Measurements from ENCODE around the gene CYP4F3.
"Not testable (repeated sequence)": the region's sequence is repeated elsewhere in the genome, so short reads cannot be mapped to it uniquely, and the experiment has no call there.

Gene CYP4F3

GRCh38 chr19:15642807-15643206, 2.1 kb downstream of the CYP4F3 start:
- Histone ChIP-seq H3K36me3 (ENCODE audit: control insufficient read depth in 1 of 2, insufficient read depth in 2 of 2, low read length in 2 of 2) (no peaks in the 10 kb centered on the region), H3K9ac (ENCODE audit: low read depth in 1 of 2, low read length in 2 of 2) (no peak overlapping the region), H3K4me3 (ENCODE audit: low read depth in 1 of 2, low read length in 2 of 2) (no peak overlapping the region), H3K4me1 (ENCODE audit: control insufficient read depth in 1 of 2, insufficient read depth in 2 of 2, low read length in 2 of 2) (peaks cover 31 to 33% of the 10 kb centered on the region in 2 donors), H3K27me3 (ENCODE audit: control insufficient read depth in 1 of 2, insufficient read depth in 2 of 2, low read length in 2 of 2) (no peaks in the 10 kb centered on the region), H3K27ac (ENCODE audit: low read depth, low read length) (no peak overlapping the region), H3K9me3 (ENCODE audit: control insufficient read depth in 1 of 2, low read length in 2 of 2) (peaks cover 0 to 3% of the 10 kb centered on the region in 2 donors)

GRCh38 chr19:15643387-15643786, 2.7 kb downstream of the CYP4F3 start:
- H3K4me3 ChIP-seq (ENCODE audit: low read depth in 1 of 2, low read length in 2 of 2): no peak overlapping the region
- no peak overlapping the region for H3K9ac ChIP-seq (ENCODE audit: low read depth in 1 of 2, low read length in 2 of 2)
- H3K9me3 ChIP-seq (ENCODE audit: control insufficient read depth in 1 of 2, low read length in 2 of 2): peaks cover 0 to 3% of the 10 kb centered on the region in 2 donors
- no peak overlapping the region for H3K27ac ChIP-seq (ENCODE audit: low read depth, low read length)
- H3K27me3 ChIP-seq (ENCODE audit: control insufficient read depth in 1 of 2, insufficient read depth in 2 of 2, low read length in 2 of 2): no peaks in the 10 kb centered on the region
- H3K4me1 ChIP-seq (ENCODE audit: control insufficient read depth in 1 of 2, insufficient read depth in 2 of 2, low read length in 2 of 2): peaks cover 31 to 33% of the 10 kb centered on the region in 2 donors
- no peaks in the 10 kb centered on the region for H3K36me3 ChIP-seq (ENCODE audit: control insufficient read depth in 1 of 2, insufficient read depth in 2 of 2, low read length in 2 of 2)

GRCh38 chr19:15644066-15644741, 3.5 kb downstream of the CYP4F3 start:
- no peak overlapping the region for H3K4me3 ChIP-seq (ENCODE audit: low read depth in 1 of 2, low read length in 2 of 2)
- no peak overlapping the region for H3K9ac ChIP-seq (ENCODE audit: low read depth in 1 of 2, low read length in 2 of 2)
- H3K4me1 ChIP-seq (ENCODE audit: control insufficient read depth in 1 of 2, insufficient read depth in 2 of 2, low read length in 2 of 2): peaks cover 31 to 32% of the 10 kb centered on the region in 2 donors

DNA sequence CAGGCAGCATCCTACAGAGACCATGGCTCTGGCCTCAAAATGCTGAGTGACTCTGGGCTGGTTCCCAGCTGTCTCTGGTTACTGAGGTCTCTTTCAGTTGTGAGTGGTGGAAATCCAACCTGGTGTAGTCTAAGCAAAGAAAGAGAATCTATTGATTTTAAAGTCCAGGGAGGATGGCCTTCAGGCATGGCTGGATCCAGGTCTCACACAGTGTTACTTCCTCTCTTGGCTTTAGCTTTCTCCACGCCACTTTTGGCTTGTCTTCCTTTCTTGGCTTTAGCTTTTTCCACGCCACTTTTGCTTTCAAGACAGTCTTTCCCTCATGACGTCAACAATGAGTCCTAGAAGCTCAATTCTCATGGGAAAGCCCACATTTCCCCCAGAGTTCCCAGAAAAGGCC, 4.1 kb downstream of the CYP4F3 start:
- Histone ChIP-seq H3K27ac (ENCODE audit: low read depth, low read length) (no peak overlapping the region), H3K4me3 (ENCODE audit: low read depth in 1 of 2, low read length in 2 of 2) (no peak overlapping the region), H3K36me3 (ENCODE audit: control insufficient read depth in 1 of 2, insufficient read depth in 2 of 2, low read length in 2 of 2) (no peaks in the 10 kb centered on the region)

More at GRCh38 chr19:15644066-15644741, 3.5 kb downstream of the CYP4F3 start:
- Histone ChIP-seq H3K9me3 (ENCODE audit: control insufficient read depth in 1 of 2, low read length in 2 of 2) (peaks cover 0 to 3% of the 10 kb centered on the region in 2 donors), H3K36me3 (ENCODE audit: control insufficient read depth in 1 of 2, insufficient read depth in 2 of 2, low read length in 2 of 2) (no peaks in the 10 kb centered on the region), H3K27ac (ENCODE audit: low read depth, low read length) (no peak overlapping the region), H3K27me3 (ENCODE audit: control insufficient read depth in 1 of 2, insufficient read depth in 2 of 2, low read length in 2 of 2) (no peaks in the 10 kb centered on the region)

GRCh38 chr19:15649526-15649925, 8.8 kb downstream of the CYP4F3 start:
- no peak overlapping the region for H3K9ac ChIP-seq (ENCODE audit: low read depth in 1 of 2, low read length in 2 of 2)
- H3K9me3 ChIP-seq (ENCODE audit: control insufficient read depth in 1 of 2, low read length in 2 of 2): peaks cover 0 to 3% of the 10 kb centered on the region in 2 donors
- H3K4me1 ChIP-seq (ENCODE audit: control insufficient read depth in 1 of 2, insufficient read depth in 2 of 2, low read length in 2 of 2): no peaks in the 10 kb centered on the region
- H3K36me3 ChIP-seq (ENCODE audit: control insufficient read depth in 1 of 2, insufficient read depth in 2 of 2, low read length in 2 of 2): no peaks in the 10 kb centered on the region
- no peak overlapping the region for H3K27ac ChIP-seq (ENCODE audit: low read depth, low read length)
- H3K27me3 ChIP-seq (ENCODE audit: control insufficient read depth in 1 of 2, insufficient read depth in 2 of 2, low read length in 2 of 2): no peaks in the 10 kb centered on the region
- no peak overlapping the region for H3K4me3 ChIP-seq (ENCODE audit: low read depth in 1 of 2, low read length in 2 of 2)

More for the DNA sequence above, 4.1 kb downstream of the CYP4F3 start:
- Histone ChIP-seq H3K27me3 (ENCODE audit: control insufficient read depth in 1 of 2, insufficient read depth in 2 of 2, low read length in 2 of 2) (no peaks in the 10 kb centered on the region), H3K9me3 (ENCODE audit: control insufficient read depth in 1 of 2, low read length in 2 of 2) (peaks cover 0 to 3% of the 10 kb centered on the region in 2 donors), H3K9ac (ENCODE audit: low read depth in 1 of 2, low read length in 2 of 2) (no peak overlapping the region), H3K4me1 (ENCODE audit: control insufficient read depth in 1 of 2, insufficient read depth in 2 of 2, low read length in 2 of 2) (peaks cover 25 to 26% of the 10 kb centered on the region in 2 donors)

GRCh38 chr19:15650123-15650522, 9.4 kb downstream of the CYP4F3 start:
- H3K27ac ChIP-seq (ENCODE audit: low read depth, low read length): not testable (repeated sequence)

GRCh38 chr19:15651791-15652190, 11.1 kb downstream of the CYP4F3 start:
- Histone ChIP-seq H3K9me3 (ENCODE audit: control insufficient read depth in 1 of 2, low read length in 2 of 2) (peaks cover 0 to 3% of the 10 kb centered on the region in 2 donors), H3K4me3 (ENCODE audit: low read depth in 1 of 2, low read length in 2 of 2) (no peak overlapping the region), H3K27ac (ENCODE audit: low read depth, low read length) (no peak overlapping the region), H3K9ac (ENCODE audit: low read depth in 1 of 2, low read length in 2 of 2) (no peak overlapping the region), H3K27me3 (ENCODE audit: control insufficient read depth in 1 of 2, insufficient read depth in 2 of 2, low read length in 2 of 2) (no peaks in the 10 kb centered on the region), H3K36me3 (ENCODE audit: control insufficient read depth in 1 of 2, insufficient read depth in 2 of 2, low read length in 2 of 2) (no peaks in the 10 kb centered on the region), H3K4me1 (ENCODE audit: control insufficient read depth in 1 of 2, insufficient read depth in 2 of 2, low read length in 2 of 2) (no peaks in the 10 kb centered on the region)

More at GRCh38 chr19:15650123-15650522, 9.4 kb downstream of the CYP4F3 start:
- H3K36me3 ChIP-seq (ENCODE audit: control insufficient read depth in 1 of 2, insufficient read depth in 2 of 2, low read length in 2 of 2); H3K9ac ChIP-seq (ENCODE audit: low read depth in 1 of 2, low read length in 2 of 2); H3K27me3 ChIP-seq (ENCODE audit: control insufficient read depth in 1 of 2, insufficient read depth in 2 of 2, low read length in 2 of 2); H3K4me1 ChIP-seq (ENCODE audit: control insufficient read depth in 1 of 2, insufficient read depth in 2 of 2, low read length in 2 of 2); H3K4me3 ChIP-seq (ENCODE audit: low read depth in 1 of 2, low read length in 2 of 2); H3K9me3 ChIP-seq (ENCODE audit: control insufficient read depth in 1 of 2, low read length in 2 of 2): not testable (repeated sequence)

DNA sequence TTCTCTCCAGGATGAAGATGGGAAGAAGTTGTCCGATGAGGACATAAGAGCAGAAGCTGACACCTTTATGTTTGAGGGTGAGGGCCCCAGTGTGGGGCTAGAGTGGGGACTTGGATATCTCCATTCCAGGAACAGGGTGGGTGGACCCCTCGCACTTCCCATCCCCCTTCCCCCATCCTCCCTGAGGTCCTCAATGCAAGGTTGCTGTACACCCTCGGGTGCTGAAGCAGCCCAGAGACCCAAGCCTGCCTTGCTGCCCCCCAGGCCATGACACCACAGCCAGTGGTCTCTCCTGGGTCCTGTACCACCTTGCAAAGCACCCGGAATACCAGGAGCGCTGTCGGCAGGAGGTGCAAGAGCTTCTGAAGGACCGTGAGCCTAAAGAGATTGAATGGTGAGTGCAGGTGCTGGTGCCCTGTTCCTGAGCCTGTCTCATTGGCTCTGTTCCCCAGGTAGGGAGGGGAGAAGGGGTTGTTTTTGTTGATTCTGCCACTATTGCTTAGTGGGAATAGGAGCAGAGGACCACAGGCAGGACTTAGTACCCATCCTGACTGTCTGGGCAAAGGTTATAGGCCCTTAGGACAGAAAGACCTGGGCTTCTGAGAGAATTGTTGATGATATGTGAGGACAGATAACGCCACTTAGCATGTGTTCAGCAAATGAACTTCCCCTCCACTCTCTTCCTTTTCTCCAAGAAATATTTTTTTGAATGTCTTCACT, 12.0 kb downstream of the CYP4F3 start:
- Histone ChIP-seq H3K27me3 (ENCODE audit: control insufficient read depth in 1 of 2, insufficient read depth in 2 of 2, low read length in 2 of 2) (no peaks in the 10 kb centered on the region), H3K27ac (ENCODE audit: low read depth, low read length) (no peak overlapping the region), H3K9me3 (ENCODE audit: control insufficient read depth in 1 of 2, low read length in 2 of 2) (peaks cover 0 to under 1% of the 10 kb centered on the region in 2 donors), H3K4me3 (ENCODE audit: low read depth in 1 of 2, low read length in 2 of 2) (no peak overlapping the region), H3K36me3 (ENCODE audit: control insufficient read depth in 1 of 2, insufficient read depth in 2 of 2, low read length in 2 of 2) (no peaks in the 10 kb centered on the region), H3K9ac (ENCODE audit: low read depth in 1 of 2, low read length in 2 of 2) (no peak overlapping the region), H3K4me1 (ENCODE audit: control insufficient read depth in 1 of 2, insufficient read depth in 2 of 2, low read length in 2 of 2) (no peaks in the 10 kb centered on the region)

DNA sequence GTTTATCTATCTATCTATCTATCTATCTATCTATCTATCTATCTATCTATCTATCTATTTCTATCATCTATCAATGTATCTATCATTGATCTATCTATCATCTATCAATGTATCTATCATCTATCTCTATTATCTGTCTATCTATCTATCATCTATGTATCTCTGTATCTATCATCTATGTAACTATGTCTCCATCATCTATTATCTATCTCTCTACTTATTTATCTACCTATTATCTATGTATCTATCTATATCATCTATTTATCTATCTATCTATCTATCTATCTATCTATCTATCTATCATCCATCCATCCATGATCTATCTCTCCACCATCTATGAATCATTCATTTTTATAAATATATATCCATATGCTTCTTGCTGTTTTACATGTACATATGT, 15.8 kb downstream of the CYP4F3 start:
- Histone ChIP-seq H3K9ac (ENCODE audit: low read depth in 1 of 2, low read length in 2 of 2) (no peak overlapping the region), H3K4me3 (ENCODE audit: low read depth in 1 of 2, low read length in 2 of 2) (no peak overlapping the region), H3K36me3 (ENCODE audit: control insufficient read depth in 1 of 2, insufficient read depth in 2 of 2, low read length in 2 of 2) (no peaks in the 10 kb centered on the region), H3K27me3 (ENCODE audit: control insufficient read depth in 1 of 2, insufficient read depth in 2 of 2, low read length in 2 of 2) (no peaks in the 10 kb centered on the region), H3K27ac (ENCODE audit: low read depth, low read length) (no peak overlapping the region), H3K4me1 (ENCODE audit: control insufficient read depth in 1 of 2, insufficient read depth in 2 of 2, low read length in 2 of 2) (no peaks in the 10 kb centered on the region), H3K9me3 (ENCODE audit: control insufficient read depth in 1 of 2, low read length in 2 of 2) (no peaks in the 10 kb centered on the region)

DNA sequence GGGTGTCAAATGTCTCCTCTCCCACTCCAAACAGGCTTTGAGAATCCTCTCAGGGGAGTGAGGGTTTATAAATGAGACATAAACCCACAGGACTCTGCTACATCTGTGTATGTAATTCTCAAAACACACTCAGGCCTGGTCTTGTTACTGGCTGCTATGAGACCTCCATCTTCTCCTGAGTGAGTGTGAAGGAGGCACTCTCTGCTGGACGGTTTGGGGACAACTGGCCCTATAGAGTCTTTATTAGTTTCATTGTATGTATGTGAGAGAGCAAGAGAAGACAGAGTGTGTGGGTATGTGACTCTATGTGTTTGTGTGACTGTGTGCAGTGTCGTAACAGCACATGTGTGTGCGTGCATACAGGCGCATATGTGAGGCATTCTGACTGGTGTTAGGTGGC, 22.6 kb downstream of the CYP4F3 start:
- Histone ChIP-seq H3K4me3 (ENCODE audit: low read depth in 1 of 2, low read length in 2 of 2) (no peak overlapping the region), H3K27ac (ENCODE audit: low read depth, low read length) (no peak overlapping the region), H3K27me3 (ENCODE audit: control insufficient read depth in 1 of 2, insufficient read depth in 2 of 2, low read length in 2 of 2) (no peaks in the 10 kb centered on the region), H3K9me3 (ENCODE audit: control insufficient read depth in 1 of 2, low read length in 2 of 2) (no peaks in the 10 kb centered on the region), H3K9ac (ENCODE audit: low read depth in 1 of 2, low read length in 2 of 2) (no peak overlapping the region), H3K4me1 (ENCODE audit: control insufficient read depth in 1 of 2, insufficient read depth in 2 of 2, low read length in 2 of 2) (peaks cover 7 to 9% of the 10 kb centered on the region in 2 donors), H3K36me3 (ENCODE audit: control insufficient read depth in 1 of 2, insufficient read depth in 2 of 2, low read length in 2 of 2) (no peaks in the 10 kb centered on the region)

All from duodenal mucosa (tissue), 2 donors.